Gastrocnemius medialis (tissue), 4 donors: ENCODE results near the gene ADGRV1.

Experiments used
- POLR2A ChIP-seq, 2 donors: fragments of 450-650 bp; IDR thresholded peaks; one replicate each; pipeline ENCODE4 v1.6.1; 2017; ENCODE audit warnings: antibody characterized with exemption in 2 of 2, mild to moderate bottlenecking in 2 of 2, moderate library complexity in 2 of 2
- TF ChIP-seq, protein P1 (sequence below), 5 experiments: fragments of 450-650 bp in 3 of 5; fragments of 200-600 bp in 2 of 5; sonication (generic) in 2 of 5; IDR thresholded peaks in 4 of 5; conservative IDR thresholded peaks in 1 of 5; 1 replicate in 4 of 5; 2 replicates in 1 of 5; pipeline ENCODE4 v1.5.1; 2016 to 2019; ENCODE audit warnings: antibody characterized with exemption in 5 of 5, mild to moderate bottlenecking in 3 of 5, moderate library complexity in 3 of 5

DNA sequence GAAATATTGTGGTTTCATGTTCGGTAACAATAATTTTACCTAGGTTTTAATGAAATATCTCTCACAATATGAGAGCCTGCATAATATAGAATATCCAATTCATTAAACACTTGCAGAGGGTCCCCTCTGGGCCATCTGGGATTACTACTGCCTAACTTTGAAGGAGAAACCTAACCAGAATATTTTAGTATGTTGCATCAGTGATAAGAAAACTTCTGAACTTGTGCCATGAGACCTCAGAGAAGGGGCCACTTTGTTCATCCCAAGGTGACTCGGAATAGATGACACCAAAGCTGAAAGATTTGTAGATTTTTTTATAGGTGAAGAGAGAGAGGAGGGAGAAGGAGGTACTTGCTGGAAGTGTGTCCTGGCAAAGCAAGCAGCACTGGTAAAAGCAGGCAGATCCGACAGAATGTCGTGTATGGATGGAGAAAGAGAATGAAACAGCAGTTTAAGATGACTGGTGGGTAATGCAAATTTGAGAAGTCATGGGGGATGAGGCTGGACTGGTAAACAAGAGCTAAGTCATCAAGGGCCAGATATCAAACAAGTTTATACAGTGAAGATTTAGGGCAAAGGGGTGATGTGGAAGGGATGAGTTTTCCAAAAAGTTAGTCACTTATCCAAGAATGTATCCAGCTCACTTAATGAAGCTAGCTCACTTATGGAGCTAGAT is 372.3 kb downstream of the ADGRV1 start:
- TF ChIP-seq, protein P1, sequence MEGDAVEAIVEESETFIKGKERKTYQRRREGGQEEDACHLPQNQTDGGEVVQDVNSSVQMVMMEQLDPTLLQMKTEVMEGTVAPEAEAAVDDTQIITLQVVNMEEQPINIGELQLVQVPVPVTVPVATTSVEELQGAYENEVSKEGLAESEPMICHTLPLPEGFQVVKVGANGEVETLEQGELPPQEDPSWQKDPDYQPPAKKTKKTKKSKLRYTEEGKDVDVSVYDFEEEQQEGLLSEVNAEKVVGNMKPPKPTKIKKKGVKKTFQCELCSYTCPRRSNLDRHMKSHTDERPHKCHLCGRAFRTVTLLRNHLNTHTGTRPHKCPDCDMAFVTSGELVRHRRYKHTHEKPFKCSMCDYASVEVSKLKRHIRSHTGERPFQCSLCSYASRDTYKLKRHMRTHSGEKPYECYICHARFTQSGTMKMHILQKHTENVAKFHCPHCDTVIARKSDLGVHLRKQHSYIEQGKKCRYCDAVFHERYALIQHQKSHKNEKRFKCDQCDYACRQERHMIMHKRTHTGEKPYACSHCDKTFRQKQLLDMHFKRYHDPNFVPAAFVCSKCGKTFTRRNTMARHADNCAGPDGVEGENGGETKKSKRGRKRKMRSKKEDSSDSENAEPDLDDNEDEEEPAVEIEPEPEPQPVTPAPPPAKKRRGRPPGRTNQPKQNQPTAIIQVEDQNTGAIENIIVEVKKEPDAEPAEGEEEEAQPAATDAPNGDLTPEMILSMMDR (IDR thresholded peaks at IDR 0.05 in 4 of 5, conservative IDR thresholded peaks at IDR 0.05 in 1 of 5): no peak
- no peak for TF ChIP-seq POLR2A (IDR thresholded peaks at IDR 0.05)
